PC-3 (cell line): ENCODE data around the gene DRGX. TPM values are rescaled to one million over a fixed set of nuclear protein-coding genes. Genes with fewer than 3 reads are reported as not detected.
A peak's percentile ranks its signal among the peaks of the same experiment; 100 is the strongest.

ENCODE experiments used
- ATAC-seq: fragments of 200-7000 bp; cut with Tn5 transposase; 2 replicates; pipeline ENCODE4 v1.9.1; 2020; ENCODE audit warnings: mild to moderate bottlenecking, moderate library complexity
- BruUV-seq: library from RNA; stranded (reverse); fragments of 400-500 nt; replicated peaks from 2 replicates; lab custom pipeline; 2021; lab: Mats Ljungman, UMichigan
- CTCF ChIA-PET: fragments of 300-600 bp; sonication (Branson Sonifier 250); formaldehyde crosslinking; loops from one replicate; lab custom pipeline; 2022; ENCODE audit warnings: antibody characterized with exemption; lab: Charles Lee
- POLR2A ChIA-PET: fragments of 300-600 bp; sonication (Branson Sonifier 250); formaldehyde crosslinking; loops from one replicate; lab custom pipeline; 2022; ENCODE audit warnings: antibody characterized with exemption; ENCODE audit not compliant: unreplicated experiment; lab: Charles Lee
- DNase-seq: peaks from one replicate; pipeline ENCODE4 v3.0.0-alpha.2; 2015
- H2AFZ ChIP-seq: fragments of 300-600 bp; sonication (generic); 2 replicates; pipeline ENCODE4 v1.6.0; 2016; ENCODE audit warnings: antibody characterized with exemption, low read length
- H3F3A ChIP-seq: fragments of 300-600 bp; sonication (generic); one replicate; pipeline ENCODE4 v1.6.0; 2017; ENCODE audit warnings: antibody characterized with exemption, low read length, control low read depth, mild to moderate bottlenecking; ENCODE audit not compliant: unreplicated experiment
- H3K27ac ChIP-seq: fragments of 300-600 bp; sonication (generic); 2 replicates; pipeline ENCODE4 v1.5.1; 2016; ENCODE audit warnings: mild to moderate bottlenecking, low read length
- H3K27me3 ChIP-seq: fragments of 300-600 bp; sonication (generic); 2 replicates; pipeline ENCODE4 v1.6.1; 2016; ENCODE audit warnings: low read length, mixed read lengths
- H3K36me3 ChIP-seq: fragments of 300-600 bp; sonication (generic); 2 replicates; pipeline ENCODE4 v1.6.1; 2016; ENCODE audit warnings: low read depth, mixed run types, low read length, mixed read lengths
- H3K4me1 ChIP-seq: fragments of 300-600 bp; sonication (generic); 2 replicates; pipeline ENCODE4 v1.5.1; 2016; ENCODE audit warnings: low read length; ENCODE audit not compliant: insufficient read depth
- H3K4me2 ChIP-seq: fragments of 300-600 bp; sonication (generic); 2 replicates; pipeline ENCODE4 v1.6.0; 2016; ENCODE audit warnings: low read length
- H3K4me3 ChIP-seq: fragments of 300-600 bp; sonication (generic); 2 replicates; pipeline ENCODE4 v1.5.1; 2016; ENCODE audit warnings: mild to moderate bottlenecking, low read length, mixed read lengths
- H3K79me2 ChIP-seq: fragments of 300-600 bp; sonication (generic); 2 replicates; pipeline ENCODE4 v1.6.1; 2017; ENCODE audit warnings: low read length, mixed read lengths
- H3K9ac ChIP-seq: fragments of 300-600 bp; sonication (generic); 2 replicates; pipeline ENCODE4 v1.6.0; 2016; ENCODE audit warnings: mild to moderate bottlenecking, low read length
- H3K9me2 ChIP-seq: fragments of 300-600 bp; sonication (generic); replicated peaks from 2 replicates; pipeline ENCODE4 v1.6.1; 2016; ENCODE audit warnings: mixed run types, low read length, mixed read lengths
- H3K9me3 ChIP-seq: fragments of 300-600 bp; sonication (generic); 2 replicates; pipeline ENCODE4 v1.6.1; 2016; ENCODE audit warnings: low read length, mixed read lengths
- H4K20me1 ChIP-seq: fragments of 300-600 bp; sonication (generic); 2 replicates; pipeline ENCODE4 v1.6.1; 2016; ENCODE audit warnings: low read length, mixed read lengths
- CTCF ChIP-seq: fragments of 300-600 bp; sonication (generic); conservative IDR thresholded peaks from 2 replicates; pipeline ENCODE4 v1.5.1; 2017; ENCODE audit warnings: antibody characterized with exemption, low read depth, mild to moderate bottlenecking, low read length
- EZH2 ChIP-seq: fragments of 300-600 bp; sonication (generic); IDR thresholded peaks from one replicate; pipeline ENCODE4 v1.6.1; 2017; ENCODE audit warnings: antibody characterized with exemption, mild to moderate bottlenecking, low read length; ENCODE audit not compliant: unreplicated experiment
- EZH2phosphoT487 ChIP-seq: fragments of 300-600 bp; sonication (generic); IDR thresholded peaks from 2 replicates; pipeline ENCODE4 v1.6.1; 2018; ENCODE audit warnings: mild to moderate bottlenecking, antibody characterized with exemption, low read length, borderline replicate concordance
- intact Hi-C: fragments of 100-400 bp; cut with micrococcal nuclease; formaldehyde crosslinking; loops from 2 replicates; pipeline ENCODE4 v1.9.0; 2023
- total RNA-seq: library from RNA; depleted of rRNA; stranded (reverse); fragments of >200 nt; gene quantifications from 2 replicates; pipeline ENCODE4 v1.2.3, GENCODE V29; 2014

Gene DRGX
- total RNA-seq, 1 experiment from 2014 or later, result 0.33 TPM

DNA sequence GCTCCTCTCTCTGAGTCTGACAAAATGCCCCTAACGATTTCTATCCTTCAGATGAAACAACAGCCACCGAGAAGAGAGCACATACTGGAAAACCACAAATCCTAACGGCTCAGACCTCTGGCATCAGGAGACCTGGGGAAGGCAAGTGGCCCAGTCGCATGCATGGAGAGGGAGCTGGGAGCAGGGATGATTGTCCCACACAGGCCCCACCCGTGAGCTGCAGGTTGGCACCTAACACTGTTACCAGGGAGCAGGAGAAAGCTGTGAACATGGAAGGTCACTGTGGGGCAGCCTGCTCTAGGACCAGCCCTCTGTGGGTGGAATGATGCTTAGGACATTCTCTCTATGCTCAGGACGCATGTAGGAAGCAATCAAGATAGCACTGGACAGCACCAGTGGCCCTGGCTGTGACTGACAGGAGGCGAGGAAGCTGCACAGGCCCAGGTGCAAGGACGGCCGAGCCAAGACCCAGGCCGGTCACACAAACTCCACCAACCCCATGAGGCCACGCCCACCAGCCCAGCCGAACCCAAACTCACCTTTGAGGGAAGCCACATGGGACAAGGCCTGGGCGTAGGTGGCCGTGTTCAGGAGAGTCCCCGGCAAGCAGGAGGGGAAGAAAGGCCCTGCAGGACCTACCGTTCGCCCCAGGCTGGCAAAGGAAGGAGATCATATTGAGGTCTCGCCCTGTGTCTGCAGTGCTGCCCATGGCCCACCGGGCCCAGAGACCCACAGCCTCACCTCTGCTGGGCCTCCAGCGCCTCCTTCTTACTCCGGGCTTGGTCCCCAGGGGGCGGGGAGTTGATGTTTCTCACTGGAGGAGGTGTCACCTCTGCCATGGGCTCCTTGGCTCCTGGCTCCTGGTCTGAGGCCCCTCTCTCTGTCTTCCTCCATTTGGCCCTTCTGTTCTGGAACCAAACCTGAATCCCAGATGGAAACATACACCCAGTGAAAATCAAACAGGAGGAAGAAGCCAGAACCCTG lies 9.7 kb downstream of the DRGX start:
- H2AFZ ChIP-seq, result 0 out of 2 replicates have a peak overlapping the region, but pooled peaks have one; percentile 8
- intact Hi-C loops, result no loop called here
- H3F3A ChIP-seq, result no peaks in the 10 kb centered on the region
- H3K4me3 ChIP-seq, result no peak overlapping the region
- H3K9ac ChIP-seq, result no peak overlapping the region
- peaks cover 57% of the 10 kb centered on the region for H3K27me3 ChIP-seq
- peak overlapping the region; percentile 27 for H3K27ac ChIP-seq
- DNase-seq, result no peak
- no TSS peak for BruUV-seq
- H3K79me2 ChIP-seq, result no peaks in the 10 kb centered on the region
- TF ChIP-seq EZH2, result no peak
- no peak for TF ChIP-seq CTCF
- TF ChIP-seq EZH2phosphoT487, result no peak
- peak; percentile 21; the same call in 1 of the 2 replicates for ATAC-seq
- ChIA-PET CTCF (interaction anchor here (0.6 to 1.0 kb wide), 2 partner anchors 21 to 207 kb away, joined by 3 to 5 read pairs; no protein-coding TSS in a partner anchor), POLR2A (no interaction called here)
- H3K9me3 ChIP-seq, result no peaks in the 10 kb centered on the region
- H3K4me1 ChIP-seq, result peaks cover 15% of the 10 kb centered on the region
- no peaks in the 10 kb centered on the region for H3K36me3 ChIP-seq
- H3K4me2 ChIP-seq, result peak overlapping the region; percentile 59
- H3K9me2 ChIP-seq, result no peaks in the 10 kb centered on the region
- no peaks in the 10 kb centered on the region for H4K20me1 ChIP-seq

GRCh38 chr10:49384268-49384953 lies 11.5 kb downstream of the DRGX start:
- Histone ChIP-seq H3K79me2 (no peaks in the 10 kb centered on the region), H3K27me3 (peaks cover 47% of the 10 kb centered on the region), H3K4me3 (no peak overlapping the region), H3F3A (no peaks in the 10 kb centered on the region), H3K36me3 (no peaks in the 10 kb centered on the region), H3K9me3 (no peaks in the 10 kb centered on the region), H4K20me1 (no peaks in the 10 kb centered on the region), H2AFZ (no peak overlapping the region), H3K4me2 (no peak overlapping the region), H3K4me1 (peaks cover 15% of the 10 kb centered on the region), H3K9ac (no peak overlapping the region), H3K9me2 (no peaks in the 10 kb centered on the region), H3K27ac (no peak overlapping the region)
- intact Hi-C loops, result no loop called here
- POLR2A ChIA-PET, result no interaction called here
- CTCF ChIA-PET, result no interaction called here
- DNase-seq (no peak), ATAC-seq (no peak)
- no TSS peak for BruUV-seq
- TF ChIP-seq EZH2, result no peak

- no peak overlapping the region for H3K4me3 ChIP-seq
- H3K27ac ChIP-seq, result no peak overlapping the region
- no TSS peak for BruUV-seq
- CTCF ChIA-PET, result interaction anchor here (0.6 kb wide), 1 partner anchor 139 kb away, joined by 3 read pairs; no protein-coding TSS in a partner anchor
- intact Hi-C loops, result no loop called here
- TF ChIP-seq EZH2phosphoT487 (no peak), CTCF (no peak), EZH2 (no peak)
- H3F3A ChIP-seq, result no peaks in the 10 kb centered on the region
- no peaks in the 10 kb centered on the region for H3K36me3 ChIP-seq
- no peak overlapping the region for H2AFZ ChIP-seq
- no peaks in the 10 kb centered on the region for H3K79me2 ChIP-seq
- no peak for ATAC-seq
- H3K27me3 ChIP-seq, result peaks cover 41% of the 10 kb centered on the region
- H3K9ac ChIP-seq, result no peak overlapping the region
- no peaks in the 10 kb centered on the region for H3K9me2 ChIP-seq
- H3K4me2 ChIP-seq, result no peak overlapping the region
- H3K4me1 ChIP-seq, result peaks cover 15% of the 10 kb centered on the region
- no peaks in the 10 kb centered on the region for H3K9me3 ChIP-seq
- POLR2A ChIA-PET, result no interaction called here
- H4K20me1 ChIP-seq, result no peaks in the 10 kb centered on the region
- no peak for DNase-seq
Observed at GRCh38 chr10:49383853-49384252, 12.0 kb downstream of the DRGX start.
